Tibial nerve (tissue), 4 donors: Measurements from ENCODE around the gene GALNS. TPM values are rescaled to one million over a fixed set of nuclear protein-coding genes. Genes with fewer than 3 reads are reported as not detected.
A peak's percentile ranks its signal among the peaks of the same experiment; 100 is the strongest.

Experiments used
- DNase-seq, 2 donors: peaks; one replicate each; pipeline ENCODE4 v3.0.0-alpha.2; 2019; ENCODE audit warnings: low spot score in 2 of 2
- H3K27ac ChIP-seq, 4 donors: fragments of 200-600 bp; sonication (generic) in 3 of 4; one replicate each; pipeline ENCODE4 v1.5.1; 2017 to 2019; ENCODE audit warnings: mild to moderate bottlenecking in 1 of 4
- H3K27me3 ChIP-seq, 2 donors: fragments of 200-600 bp; sonication (generic) in 1 of 2; one replicate each; pipeline versions ENCODE4 v1.5.1 to v1.6.0; 2017 to 2019
- H3K36me3 ChIP-seq, 3 donors: fragments of 200-600 bp; sonication (generic); one replicate each; pipeline ENCODE4 v1.5.1; 2018 to 2019
- H3K4me1 ChIP-seq, 4 donors: fragments of 200-600 bp; sonication (generic) in 3 of 4; one replicate each; pipeline ENCODE4 v1.5.1; 2017 to 2019
- H3K4me3 ChIP-seq, 4 donors: fragments of 200-600 bp; sonication (generic) in 3 of 4; one replicate each; pipeline ENCODE4 v1.5.1; 2017 to 2019; ENCODE audit warnings: mild to moderate bottlenecking in 1 of 4, moderate library complexity in 1 of 4
- H3K9me3 ChIP-seq, 4 donors: fragments of 200-600 bp; sonication (generic) in 3 of 4; one replicate each; pipeline ENCODE4 v1.5.1; 2017 to 2019
- EP300 ChIP-seq, 2 donors: sonication (generic); formaldehyde crosslinking; IDR thresholded peaks; one replicate each; pipeline ENCODE4 v1.6.1; 2017; ENCODE audit warnings: antibody characterized with exemption in 2 of 2, mild to moderate bottlenecking in 1 of 2
- POLR2A ChIP-seq, 2 donors: fragments of 450-650 bp; IDR thresholded peaks; one replicate each; pipeline ENCODE4 v1.6.1; 2017; ENCODE audit warnings: antibody characterized with exemption in 2 of 2, mild to moderate bottlenecking in 2 of 2, moderate library complexity in 2 of 2
- WGBS, 2 donors: methylation state at CpG; one replicate each; pipeline ENCODE4 v1.1.5; 2018; 5-methylcytosine and 5-hydroxymethylcytosine counted together
- total RNA-seq, 4 donors: library from RNA; depleted of rRNA; stranded (reverse); fragments of >200 nt; gene quantifications; one replicate each; pipeline ENCODE4 v1.1.0, GENCODE V29; 2016
- TF ChIP-seq, protein P1 (sequence below), 5 experiments: fragments of 200-600 bp in 3 of 5; fragments of 450-650 bp in 2 of 5; sonication (generic) in 3 of 5; IDR thresholded peaks; one replicate each; pipeline ENCODE4 v1.5.1; 2016 to 2019; ENCODE audit warnings: antibody characterized with exemption in 5 of 5, mild to moderate bottlenecking in 3 of 5, moderate library complexity in 2 of 5

GALNS gene
- total RNA-seq, 4 donors from 2014 or later: 15.1 to 80.1 (median 43.2) TPM

DNA sequence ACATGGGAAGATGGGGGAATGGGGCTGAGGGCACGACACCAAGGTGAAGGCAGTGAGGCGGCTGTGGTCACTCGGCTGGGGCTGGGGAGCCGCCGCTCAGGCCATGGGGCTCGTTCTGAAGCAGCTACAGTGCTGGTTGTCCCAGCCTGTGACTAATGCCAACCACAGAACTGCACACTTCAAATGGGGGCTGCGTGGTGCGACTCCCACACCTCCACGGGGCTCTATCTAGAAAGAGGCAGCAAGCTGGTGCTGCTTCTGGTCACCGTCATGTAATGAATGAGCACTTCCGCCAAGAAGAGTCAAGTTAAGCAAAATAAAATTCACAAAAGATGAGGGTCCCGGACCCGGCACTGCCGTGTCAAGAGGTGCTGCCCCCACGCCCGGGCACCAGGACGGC, 20.0 kb downstream of the GALNS start:
- H3K36me3 ChIP-seq: peaks cover 0 to 81% (median 10%) of the 10 kb centered on the region in 3 donors

DNA sequence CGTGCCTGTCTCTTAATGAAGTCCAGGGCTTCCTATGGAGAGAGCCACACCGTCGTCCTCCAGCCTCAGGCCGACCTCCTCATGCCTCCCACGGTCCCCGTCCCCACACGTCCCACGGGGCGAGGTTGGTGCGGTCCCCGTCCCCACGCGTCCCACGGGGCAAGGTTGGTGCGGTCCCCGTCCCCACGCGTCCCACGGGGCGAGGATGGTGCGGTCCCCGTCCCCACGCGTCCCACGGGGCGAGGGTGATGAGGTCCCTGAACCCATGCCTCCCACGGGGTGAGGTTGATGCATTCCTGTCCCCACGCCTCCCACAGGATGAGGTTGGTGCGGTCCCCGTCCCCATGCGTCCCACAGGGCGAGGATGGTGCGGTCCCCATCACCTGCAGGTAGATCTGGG, 20.9 kb downstream of the GALNS start:
- Histone ChIP-seq H3K9me3 (no peaks in the 10 kb centered on the region), H3K27ac (no peak overlapping the region), H3K4me3 (no peak overlapping the region), H3K27me3 (no peaks in the 10 kb centered on the region), H3K36me3 (peaks cover 0 to 76% (median 10%) of the 10 kb centered on the region in 3 donors), H3K4me1 (no peaks in the 10 kb centered on the region)
- TF ChIP-seq, protein P1, sequence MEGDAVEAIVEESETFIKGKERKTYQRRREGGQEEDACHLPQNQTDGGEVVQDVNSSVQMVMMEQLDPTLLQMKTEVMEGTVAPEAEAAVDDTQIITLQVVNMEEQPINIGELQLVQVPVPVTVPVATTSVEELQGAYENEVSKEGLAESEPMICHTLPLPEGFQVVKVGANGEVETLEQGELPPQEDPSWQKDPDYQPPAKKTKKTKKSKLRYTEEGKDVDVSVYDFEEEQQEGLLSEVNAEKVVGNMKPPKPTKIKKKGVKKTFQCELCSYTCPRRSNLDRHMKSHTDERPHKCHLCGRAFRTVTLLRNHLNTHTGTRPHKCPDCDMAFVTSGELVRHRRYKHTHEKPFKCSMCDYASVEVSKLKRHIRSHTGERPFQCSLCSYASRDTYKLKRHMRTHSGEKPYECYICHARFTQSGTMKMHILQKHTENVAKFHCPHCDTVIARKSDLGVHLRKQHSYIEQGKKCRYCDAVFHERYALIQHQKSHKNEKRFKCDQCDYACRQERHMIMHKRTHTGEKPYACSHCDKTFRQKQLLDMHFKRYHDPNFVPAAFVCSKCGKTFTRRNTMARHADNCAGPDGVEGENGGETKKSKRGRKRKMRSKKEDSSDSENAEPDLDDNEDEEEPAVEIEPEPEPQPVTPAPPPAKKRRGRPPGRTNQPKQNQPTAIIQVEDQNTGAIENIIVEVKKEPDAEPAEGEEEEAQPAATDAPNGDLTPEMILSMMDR (IDR thresholded peaks at IDR 0.05): no peak
- TF ChIP-seq POLR2A (IDR thresholded peaks at IDR 0.05): no peak
- no peak for TF ChIP-seq EP300 (IDR thresholded peaks at IDR 0.05)
- WGBS, 2 donors: 91 to 94% methylated on average over 33 of the region's 33 CpGs
- no peak for DNase-seq

More for the DNA sequence above, 20.0 kb downstream of the GALNS start:
- no peak overlapping the region for H3K27ac ChIP-seq
- 93 to 94% methylated on average over 11 to 17 of the region's 17 CpGs for WGBS, 2 donors
- H3K27me3 ChIP-seq: no peaks in the 10 kb centered on the region
- H3K4me1 ChIP-seq: no peaks in the 10 kb centered on the region
- no peak for DNase-seq
- no peak overlapping the region for H3K4me3 ChIP-seq
- TF ChIP-seq POLR2A (IDR thresholded peaks at IDR 0.05) (no peak), EP300 (IDR thresholded peaks at IDR 0.05) (no peak)
- TF ChIP-seq, protein P1 (IDR thresholded peaks at IDR 0.05): no peak
- no peaks in the 10 kb centered on the region for H3K9me3 ChIP-seq

DNA sequence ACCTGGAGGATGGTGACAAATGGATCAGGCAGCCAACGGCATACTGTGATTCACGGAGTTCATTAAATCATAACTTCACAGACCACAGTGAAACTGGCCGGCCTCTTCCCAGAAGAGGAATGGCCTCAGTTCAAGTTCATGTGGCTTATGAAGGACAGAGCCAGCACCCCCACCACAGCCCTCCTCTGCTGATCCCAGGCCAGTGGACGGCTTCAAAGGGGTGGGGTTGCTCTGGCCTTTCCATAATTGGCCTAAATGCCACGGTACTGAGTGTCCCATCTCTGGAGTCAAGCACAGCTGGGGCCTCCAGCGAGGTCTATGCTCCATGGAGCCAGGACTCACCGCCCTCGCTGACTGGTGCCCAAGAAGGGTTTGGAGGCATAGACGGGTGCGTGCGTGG, 21.4 kb downstream of the GALNS start:
- H3K27ac ChIP-seq: no peak overlapping the region
- H3K27me3 ChIP-seq: no peaks in the 10 kb centered on the region
- peak in 1 of 2 donors; percentile 16 for DNase-seq
- no peaks in the 10 kb centered on the region for H3K4me1 ChIP-seq
- peaks cover 0 to 76% (median 10%) of the 10 kb centered on the region in 3 donors for H3K36me3 ChIP-seq
- 77 to 86% methylated on average over 11 of the region's 11 CpGs for WGBS, 2 donors
- TF ChIP-seq, protein P1 (IDR thresholded peaks at IDR 0.05): no peak
- TF ChIP-seq EP300 (IDR thresholded peaks at IDR 0.05) (peak in 1 of 2 donors; percentile 12), POLR2A (IDR thresholded peaks at IDR 0.05) (no peak)
- no peaks in the 10 kb centered on the region for H3K9me3 ChIP-seq
- no peak overlapping the region for H3K4me3 ChIP-seq

DNA sequence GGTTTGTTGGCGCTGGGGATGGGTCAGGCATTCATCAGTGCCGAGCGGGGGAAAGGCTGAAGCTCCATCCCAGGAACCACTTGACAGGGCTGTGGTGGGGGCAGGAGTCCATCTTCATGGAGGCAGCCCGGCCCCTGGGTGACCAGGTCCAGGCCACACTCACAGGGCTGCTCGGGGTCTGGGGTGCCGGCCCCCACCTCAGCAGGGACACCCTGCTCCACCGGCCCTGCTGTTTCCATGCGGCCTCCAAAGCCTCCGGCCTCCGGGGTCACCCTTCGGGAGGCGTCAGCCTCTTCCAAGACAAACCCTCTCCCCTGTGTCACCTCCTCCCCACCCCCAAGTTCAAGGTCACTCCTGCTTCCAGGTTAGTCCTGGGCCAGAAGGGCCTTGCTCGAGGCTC, 22.1 kb downstream of the GALNS start:
- 88 to 92% methylated on average over 9 to 13 of the region's 13 CpGs for WGBS, 2 donors
- Histone ChIP-seq H3K36me3 (peaks cover 0 to 74% (median 5%) of the 10 kb centered on the region in 3 donors), H3K9me3 (no peaks in the 10 kb centered on the region), H3K27me3 (no peaks in the 10 kb centered on the region), H3K4me3 (no peak overlapping the region), H3K4me1 (no peaks in the 10 kb centered on the region), H3K27ac (peak overlapping the region in 1 of 4 donors; percentile 29)
- TF ChIP-seq, protein P1 (IDR thresholded peaks at IDR 0.05): no peak
- TF ChIP-seq POLR2A (IDR thresholded peaks at IDR 0.05): no peak
- TF ChIP-seq EP300 (IDR thresholded peaks at IDR 0.05): no peak
- no peak for DNase-seq

DNA sequence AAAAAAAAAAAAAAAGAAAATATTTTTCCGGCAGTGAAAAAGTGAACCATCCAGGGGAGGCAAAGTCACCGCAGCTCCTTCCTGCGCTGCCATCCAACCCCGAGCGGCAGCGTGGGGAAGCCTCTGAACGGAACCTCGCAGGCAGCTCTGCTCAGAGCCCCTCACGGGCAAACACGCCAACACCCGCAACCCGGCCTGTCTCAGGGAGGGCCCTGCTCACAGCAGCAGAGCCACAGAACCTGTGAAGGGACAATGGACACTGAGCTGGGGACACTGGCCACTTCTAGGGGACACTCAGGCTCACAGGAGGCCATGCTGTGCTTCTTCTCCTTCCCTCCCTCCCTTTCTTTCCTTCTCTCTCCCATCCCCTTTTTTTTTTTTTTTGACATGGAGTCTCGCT, 23.7 kb downstream of the GALNS start:
- Histone ChIP-seq H3K27ac (no peak overlapping the region), H3K4me3 (no peak overlapping the region), H3K4me1 (no peaks in the 10 kb centered on the region), H3K9me3 (no peaks in the 10 kb centered on the region), H3K27me3 (no peaks in the 10 kb centered on the region), H3K36me3 (peaks cover 0 to 74% (median 0%) of the 10 kb centered on the region in 3 donors)
- DNase-seq: no peak
- TF ChIP-seq POLR2A (IDR thresholded peaks at IDR 0.05) (no peak), EP300 (IDR thresholded peaks at IDR 0.05) (no peak)
- WGBS, 2 donors: 86 to 94% methylated on average over 13 of the region's 13 CpGs

DNA sequence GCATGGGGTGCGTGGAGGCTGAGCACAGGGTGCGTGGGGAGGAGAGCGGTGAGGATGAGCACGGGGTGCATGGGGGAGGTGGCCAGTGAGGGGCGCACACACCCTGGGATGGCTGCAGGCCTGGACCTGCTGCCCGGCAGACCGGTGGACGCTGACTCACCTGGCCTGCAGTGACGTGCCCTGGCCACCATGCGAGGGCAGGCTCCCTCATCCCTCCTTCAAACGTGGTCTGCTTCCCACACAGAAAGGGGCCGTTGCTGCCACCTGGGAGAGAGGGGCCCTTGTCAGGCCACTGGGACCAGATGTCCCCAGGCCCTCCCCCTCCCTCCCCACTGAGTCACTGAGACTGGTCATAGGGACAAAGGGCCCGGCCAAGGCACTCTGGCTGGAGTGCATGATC, 24.9 kb downstream of the GALNS start:
- Histone ChIP-seq H3K27me3 (no peaks in the 10 kb centered on the region), H3K36me3 (peaks cover 0 to 76% (median 0%) of the 10 kb centered on the region in 3 donors), H3K9me3 (no peaks in the 10 kb centered on the region), H3K27ac (no peak overlapping the region), H3K4me3 (no peak overlapping the region), H3K4me1 (no peaks in the 10 kb centered on the region)
- WGBS, 2 donors: 64 to 75% methylated on average over 13 of the region's 13 CpGs
- no peak for DNase-seq
- TF ChIP-seq POLR2A (IDR thresholded peaks at IDR 0.05) (no peak), EP300 (IDR thresholded peaks at IDR 0.05) (no peak)
- TF ChIP-seq, protein P1 (IDR thresholded peaks at IDR 0.05): no peak
